Measurements from ENCODE around the gene P4HA2. TPM values are rescaled to one million over a fixed set of nuclear protein-coding genes. Genes with fewer than 3 reads are reported as not detected.

Gene P4HA2
- total and polyA plus RNA-seq, 2 donors (not counting 3 experiments of a cell fraction or from before 2014, with no cell fraction given), result 37.6 to 58.7 TPM

- ChIA-PET POLR2A (no interaction called here), CTCF (no interaction called here)
- no peaks in the 10 kb centered on the region for H3K27me3 ChIP-seq (ENCODE audit: control insufficient read depth in 2 of 2, insufficient read depth in 2 of 2, low read length in 2 of 2)
- DNase-seq (ENCODE audit: low read depth, low spot score) (no peak), FAIRE-seq (no peak)
- H3K36me3 ChIP-seq (ENCODE audit: control insufficient read depth in 2 of 2, extremely low read depth in 1 of 2, insufficient read depth in 2 of 2, low read length in 2 of 2), result peaks cover 4 to 12% of the 10 kb centered on the region in 2 experiments
- H3K4me3 ChIP-seq (replicated peaks in 1 of 3; ENCODE audit: insufficient read depth in 1 of 3, low read depth in 1 of 3, low read length in 3 of 3), result no peak overlapping the region
- intact Hi-C loops (cut with micrococcal nuclease) (no loop called here), dilution Hi-C loops (cut with MboI; ENCODE audit: extremely low pct_ligation_motif_present, low sequenced_read_pairs) (no loop called here)
- H3K79me2 ChIP-seq (ENCODE audit: control insufficient read depth, insufficient read depth, low read length), result no peaks in the 10 kb centered on the region
- no peak overlapping the region for H3K9ac ChIP-seq (replicated peaks; ENCODE audit: extremely low read depth, insufficient read depth, low read length)
- BruUV-seq (replicated peaks), result no TSS peak
- no peaks in the 10 kb centered on the region for H3K9me3 ChIP-seq (replicated peaks; ENCODE audit: control insufficient read depth, insufficient read depth, low read length)
- H3K4me1 ChIP-seq (ENCODE audit: control insufficient read depth, extremely low read depth, insufficient read depth, low read length), result no peaks in the 10 kb centered on the region
- TF ChIP-seq MAX (IDR thresholded peaks at IDR 0.05; ENCODE audit: insufficient read depth, insufficient read length) (no peak), JUN (IDR thresholded peaks at IDR 0.05; ENCODE audit: borderline replicate concordance, insufficient read depth, insufficient read length, low read depth) (no peak), POLR2A (IDR thresholded peaks at IDR 0.05; ENCODE audit: low read depth, low read length) (no peak), MYC (IDR thresholded peaks at IDR 0.05; ENCODE audit: low read depth, low read length) (no peak), EZH2 (IDR thresholded peaks at IDR 0.05; ENCODE audit: borderline replicate concordance, low read depth, low read length, severe bottlenecking) (no peak), POLR2AphosphoS5 (IDR thresholded peaks at IDR 0.05; ENCODE audit: insufficient read depth, low read depth, low read length) (no peak), GATA2 (IDR thresholded peaks at IDR 0.05; ENCODE audit: insufficient read depth, insufficient read length, low read depth, low read length) (no peak), FOS (IDR thresholded peaks at IDR 0.05; ENCODE audit: borderline replicate concordance, insufficient read depth, low read length) (no peak)
- TF ChIP-seq, protein P1, sequence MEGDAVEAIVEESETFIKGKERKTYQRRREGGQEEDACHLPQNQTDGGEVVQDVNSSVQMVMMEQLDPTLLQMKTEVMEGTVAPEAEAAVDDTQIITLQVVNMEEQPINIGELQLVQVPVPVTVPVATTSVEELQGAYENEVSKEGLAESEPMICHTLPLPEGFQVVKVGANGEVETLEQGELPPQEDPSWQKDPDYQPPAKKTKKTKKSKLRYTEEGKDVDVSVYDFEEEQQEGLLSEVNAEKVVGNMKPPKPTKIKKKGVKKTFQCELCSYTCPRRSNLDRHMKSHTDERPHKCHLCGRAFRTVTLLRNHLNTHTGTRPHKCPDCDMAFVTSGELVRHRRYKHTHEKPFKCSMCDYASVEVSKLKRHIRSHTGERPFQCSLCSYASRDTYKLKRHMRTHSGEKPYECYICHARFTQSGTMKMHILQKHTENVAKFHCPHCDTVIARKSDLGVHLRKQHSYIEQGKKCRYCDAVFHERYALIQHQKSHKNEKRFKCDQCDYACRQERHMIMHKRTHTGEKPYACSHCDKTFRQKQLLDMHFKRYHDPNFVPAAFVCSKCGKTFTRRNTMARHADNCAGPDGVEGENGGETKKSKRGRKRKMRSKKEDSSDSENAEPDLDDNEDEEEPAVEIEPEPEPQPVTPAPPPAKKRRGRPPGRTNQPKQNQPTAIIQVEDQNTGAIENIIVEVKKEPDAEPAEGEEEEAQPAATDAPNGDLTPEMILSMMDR (IDR thresholded peaks at IDR 0.05; ENCODE audit: extremely low read depth in 1 of 2, insufficient read depth in 1 of 2, low read depth in 1 of 2, low read length in 2 of 2), result no peak
- no peaks in the 10 kb centered on the region for H3K9me1 ChIP-seq (replicated peaks; ENCODE audit: control insufficient read depth, extremely low read depth, insufficient read depth, low read length)
- no peak overlapping the region for H3K4me2 ChIP-seq (ENCODE audit: insufficient read depth, low read length)
- H2AFZ ChIP-seq (ENCODE audit: low read depth, low read length), result no peak overlapping the region
- no peak overlapping the region for H3K27ac ChIP-seq (ENCODE audit: insufficient read depth, low read depth, low read length)
- no peaks in the 10 kb centered on the region for H4K20me1 ChIP-seq (replicated peaks; ENCODE audit: control insufficient read depth, extremely low read depth, insufficient read depth, low read length)
These were observed 23.7 kb downstream of the P4HA2 start for GRCh38 chr5:132203916-132204315.

All from endothelial cell of umbilical vein (primary cell).